ENCODE results near the gene KIAA1958. TPM values are rescaled to one million over a fixed set of nuclear protein-coding genes. Genes with fewer than 3 reads are reported as not detected.

KIAA1958 gene
- polyA plus RNA-seq, 1 donor, result 18.2 TPM

Other genes starting within 250 kb of the KIAA1958 start
- 107 TPM for gene PTBP3, start 153.2 kb upstream of the KIAA1958 start, polyA plus RNA-seq (ENCODE audit: insufficient read length)
- 114 TPM for gene HSDL2, start 106.7 kb upstream of the KIAA1958 start, polyA plus RNA-seq (ENCODE audit: insufficient read length)
- gene INIP, start 231.3 kb downstream of the KIAA1958 start, polyA plus RNA-seq (ENCODE audit: insufficient read length), result 35.7 TPM

Measured in left kidney (tissue), 1 donor.